HepG2 (cell line): ENCODE measurements around the gene TOM1L2. TPM values are rescaled to one million over a fixed set of nuclear protein-coding genes. Genes with fewer than 3 reads are reported as not detected.

Experiments
- ATAC-seq: fragments of 200-7000 bp; cut with Tn5 transposase; 3 replicates; pipeline ENCODE4 v1.9.1; 2020; ENCODE audit warnings: mild to moderate bottlenecking, moderate library complexity
- BruUV-seq: library from RNA; stranded (reverse); fragments of 400-500 nt; replicated peaks from 2 replicates; lab custom pipeline; 2021; lab: Mats Ljungman, UMichigan
- CTCF ChIA-PET: fragments of 300-600 bp; formaldehyde crosslinking; extraction: SDS; loops from one replicate; lab custom pipeline; 2021; ENCODE audit warnings: low total read pairs, inconsistent platforms, low intra/inter-chr PET ratio; lab: Yijun Ruan, JAX
- POLR2A ChIA-PET: fragments of 350-600 bp; sonication (Branson Sonifier 250); formaldehyde crosslinking; loops from one replicate; lab custom pipeline; 2020; ENCODE audit warnings: antibody characterized with exemption, inconsistent platforms; lab: Yijun Ruan, JAX
- DNase-seq: peaks from one replicate; pipeline ENCODE4 v3.0.0-alpha.2; 2015; ENCODE audit warnings: low spot score
- FAIRE-seq: peaks from 3 replicates; lab custom pipeline; 2011; peaks lifted over from hg19 to GRCh38; lab: Jason Lieb, UNC
- H2AFZ ChIP-seq: one replicate; pipeline ENCODE4 v1.6.1; 2011; ENCODE audit warnings: low read length, inconsistent platforms
- H3K27ac ChIP-seq: fragments of 300-600 bp; 3 replicates; pipeline ENCODE4 v1.8.0; 2011; ENCODE audit warnings: mixed run types, mild to moderate bottlenecking, mixed read lengths, low read length, inconsistent platforms; ENCODE audit not compliant: insufficient read depth; ENCODE audit errors: extremely low read length
- H3K27me3 ChIP-seq, 2 experiments: fragments of 200-600 bp in 1 of 2; 2 replicates in 1 of 2; 3 replicates in 1 of 2; pipeline versions ENCODE4 v1.6.0 to v1.8.0; 2011; ENCODE audit warnings: low read length in 2 of 2, mild to moderate bottlenecking in 2 of 2, moderate library complexity in 2 of 2, inconsistent platforms in 1 of 2; ENCODE audit not compliant: insufficient read depth in 2 of 2, control insufficient read depth in 1 of 2
- H3K36me3 ChIP-seq, 2 experiments: fragments of 200-600 bp in 1 of 2; replicated peaks in 1 of 2; 2 replicates in 1 of 2; 3 replicates in 1 of 2; pipeline versions ENCODE4 v1.5.1 to v1.8.0; 2011; ENCODE audit warnings: low read length in 2 of 2, inconsistent platforms in 1 of 2; ENCODE audit not compliant: insufficient read depth in 2 of 2, control insufficient read depth in 1 of 2
- H3K4me1 ChIP-seq: 2 replicates; pipeline ENCODE4 v1.5.1; 2012; ENCODE audit warnings: low read length, inconsistent platforms; ENCODE audit not compliant: insufficient read depth
- H3K4me2 ChIP-seq: 2 replicates; pipeline ENCODE4 v1.6.0; 2011; ENCODE audit warnings: low read depth, low read length, inconsistent platforms
- H3K4me3 ChIP-seq, 3 experiments: fragments of 200-600 bp in 1 of 3; sonication (generic), shearing (Covaris generic) in 1 of 3; replicated peaks in 1 of 3; 2 replicates each; pipeline ENCODE4 v1.5.1; 2011 to 2016; ENCODE audit warnings: low read length in 3 of 3, inconsistent platforms in 2 of 3, low read depth in 2 of 3, mild to moderate bottlenecking in 2 of 3, control low read depth in 1 of 3, mixed read lengths in 1 of 3; ENCODE audit not compliant: insufficient read depth in 1 of 3
- H3K79me2 ChIP-seq: one replicate; pipeline ENCODE4 v1.6.1; 2011; ENCODE audit warnings: low read length, inconsistent platforms; ENCODE audit not compliant: insufficient read depth
- H3K9ac ChIP-seq: 2 replicates; pipeline ENCODE4 v1.6.0; 2011; ENCODE audit warnings: mild to moderate bottlenecking, low read depth, low read length, inconsistent platforms; ENCODE audit not compliant: insufficient read depth
- H3K9me3 ChIP-seq: 2 replicates; pipeline ENCODE4 v1.5.1; 2012; ENCODE audit warnings: mild to moderate bottlenecking, low read length
- H4K20me1 ChIP-seq: 2 replicates; pipeline ENCODE4 v1.6.0; 2011; ENCODE audit warnings: inconsistent platforms, mild to moderate bottlenecking, low read length, moderate library complexity; ENCODE audit not compliant: insufficient read depth
- ATRX ChIP-seq: sonication (generic); formaldehyde crosslinking; IDR thresholded peaks from 2 replicates; pipeline ENCODE4 v1.4.0; 2020; ENCODE audit warnings: missing genetic modification reagents, borderline replicate concordance
- CSRNP1 ChIP-seq: sonication (generic); formaldehyde crosslinking; IDR thresholded peaks from 2 replicates; pipeline ENCODE4 v1.8.1; 2023; ENCODE audit warnings: mild to moderate bottlenecking, missing genetic modification reagents
- HDAC1 ChIP-seq: sonication (generic); formaldehyde crosslinking; IDR thresholded peaks from 2 replicates; pipeline ENCODE4 v1.5.1; 2020; ENCODE audit warnings: mild to moderate bottlenecking, missing genetic modification reagents
- POLR2A ChIP-seq, 2 experiments: IDR thresholded peaks; 2 replicates each; pipeline ENCODE4 v1.6.1; 2011; ENCODE audit warnings: low read depth in 2 of 2, low read length in 2 of 2, mild to moderate bottlenecking in 1 of 2, moderate library complexity in 1 of 2; ENCODE audit not compliant: insufficient read depth in 1 of 2
- RBFOX2 ChIP-seq: fragments of 200-400 bp; formaldehyde crosslinking; IDR thresholded peaks from 2 replicates; pipeline ENCODE4 v1.6.1; 2017; ENCODE audit warnings: low read depth, mild to moderate bottlenecking, low read length
- ZBTB38 ChIP-seq: sonication (generic); formaldehyde crosslinking; IDR thresholded peaks from 2 replicates; pipeline ENCODE4 v1.5.1; 2020; ENCODE audit warnings: mild to moderate bottlenecking, missing genetic modification reagents
- ZNF768 ChIP-seq: sonication (generic); formaldehyde crosslinking; IDR thresholded peaks from 2 replicates; pipeline ENCODE4 v1.4.0; 2020; ENCODE audit warnings: missing genetic modification reagents
- WGBS: methylation state at CpG from one replicate; pipeline ENCODE4 v1.1.6; 2017; ENCODE audit warnings: low lambda C conversion rate; 5-methylcytosine and 5-hydroxymethylcytosine counted together
- in situ Hi-C: cut with HindIII; loops from 2 replicates; pipeline ENCODE4 v1.10.0; 2017; ENCODE audit warnings: low pct_unique_long_range_greater_than_20kb; ENCODE audit not compliant: extremely low pct_ligation_motif_present
- intact Hi-C: fragments of 100-400 bp; cut with micrococcal nuclease; formaldehyde crosslinking; loops from one replicate; pipeline ENCODE4 v1.10.0; 2022; ENCODE audit not compliant: unreplicated experiment
- polyA plus RNA-seq, 8 experiments: library from polyadenylated mRNA; depleted of rRNA in 3 of 8; stranded (reverse) in 7 of 8; unstranded in 1 of 8; fragments of >200 nt; fragmentation: Illumina TruSeq in 4 of 8; extraction: Trizol in 4 of 8; gene quantifications; 2 replicates each; pipeline versions ENCODE4 v1.2.1 to v1.2.3, GENCODE V29; 2011 to 2016; ENCODE audit warnings: low read depth in 4 of 8, missing spikeins in 1 of 8, mixed read lengths in 1 of 8; ENCODE audit not compliant: insufficient read depth in 1 of 8
- total RNA-seq, 5 experiments: library from RNA; depleted of rRNA; stranded (reverse); fragments of >200 nt; fragmentation: Illumina TruSeq; extraction: Trizol; gene quantifications; 2 replicates each; pipeline ENCODE4 v1.2.3, GENCODE V29; 2016; ENCODE audit warnings: low read depth in 1 of 5
- TF ChIP-seq, protein P1 (sequence below): sonication (generic); formaldehyde crosslinking; IDR thresholded peaks from 2 replicates; pipeline ENCODE4 v1.8.0; 2022; ENCODE audit warnings: mild to moderate bottlenecking, missing genetic modification reagents, borderline replicate concordance
- TF ChIP-seq, protein P2 (sequence below): sonication (generic); formaldehyde crosslinking; IDR thresholded peaks from 2 replicates; pipeline ENCODE4 v1.5.1; 2020; ENCODE audit warnings: mild to moderate bottlenecking, missing genetic modification reagents, moderate library complexity

Gene TOM1L2
- total and polyA plus RNA-seq, 2 of the 13 experiments (the other 11 are each of a cell fraction or from before 2014, with no cell fraction given), result 4.7 to 7.4 TPM

- in situ Hi-C loops, result no loop called here
- FAIRE-seq, result no peak
- no TSS peak for BruUV-seq
- TF ChIP-seq HDAC1 (CRISPR knock-in tag), result 0 out of 2 replicates have a peak, but pooled peaks have one; percentile 35
- peak; percentile 27; the same call in 1 of the 2 replicates for TF ChIP-seq ZNF768
- TF ChIP-seq ATRX, result no peak
- 0 out of 2 replicates have a peak, but pooled peaks have one; percentile 34 for TF ChIP-seq RBFOX2
- TF ChIP-seq, protein P1, sequence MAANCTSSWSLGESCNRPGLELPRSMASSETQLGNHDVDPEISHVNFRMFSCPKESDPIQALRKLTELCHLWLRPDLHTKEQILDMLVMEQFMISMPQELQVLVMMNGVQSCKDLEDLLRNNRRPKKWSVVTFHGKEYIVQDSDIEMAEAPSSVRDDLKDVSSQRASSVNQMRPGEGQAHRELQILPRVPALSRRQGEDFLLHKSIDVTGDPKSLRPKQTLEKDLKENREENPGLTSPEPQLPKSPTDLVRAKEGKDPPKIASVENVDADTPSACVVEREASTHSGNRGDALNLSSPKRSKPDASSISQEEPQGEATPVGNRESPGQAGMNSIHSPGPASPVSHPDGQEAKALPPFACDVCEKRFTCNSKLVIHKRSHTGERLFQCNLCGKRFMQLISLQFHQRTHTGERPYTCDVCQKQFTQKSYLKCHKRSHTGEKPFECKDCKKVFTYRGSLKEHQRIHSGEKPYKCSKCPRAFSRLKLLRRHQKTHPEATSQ, result 0 out of 2 replicates have a peak, but pooled peaks have one; percentile 6
- 0 out of 4 replicates have a peak, but pooled peaks of 1 of the 2 experiments have one; percentile 6 for TF ChIP-seq POLR2A (IDR thresholded peaks at IDR 0.05; ENCODE audit: insufficient read depth in 1 of 2, low read depth in 2 of 2, low read length in 2 of 2)
- TF ChIP-seq ZBTB38, result peak; percentile 3; the same call in 1 of the 2 replicates
- TF ChIP-seq, protein P2, sequence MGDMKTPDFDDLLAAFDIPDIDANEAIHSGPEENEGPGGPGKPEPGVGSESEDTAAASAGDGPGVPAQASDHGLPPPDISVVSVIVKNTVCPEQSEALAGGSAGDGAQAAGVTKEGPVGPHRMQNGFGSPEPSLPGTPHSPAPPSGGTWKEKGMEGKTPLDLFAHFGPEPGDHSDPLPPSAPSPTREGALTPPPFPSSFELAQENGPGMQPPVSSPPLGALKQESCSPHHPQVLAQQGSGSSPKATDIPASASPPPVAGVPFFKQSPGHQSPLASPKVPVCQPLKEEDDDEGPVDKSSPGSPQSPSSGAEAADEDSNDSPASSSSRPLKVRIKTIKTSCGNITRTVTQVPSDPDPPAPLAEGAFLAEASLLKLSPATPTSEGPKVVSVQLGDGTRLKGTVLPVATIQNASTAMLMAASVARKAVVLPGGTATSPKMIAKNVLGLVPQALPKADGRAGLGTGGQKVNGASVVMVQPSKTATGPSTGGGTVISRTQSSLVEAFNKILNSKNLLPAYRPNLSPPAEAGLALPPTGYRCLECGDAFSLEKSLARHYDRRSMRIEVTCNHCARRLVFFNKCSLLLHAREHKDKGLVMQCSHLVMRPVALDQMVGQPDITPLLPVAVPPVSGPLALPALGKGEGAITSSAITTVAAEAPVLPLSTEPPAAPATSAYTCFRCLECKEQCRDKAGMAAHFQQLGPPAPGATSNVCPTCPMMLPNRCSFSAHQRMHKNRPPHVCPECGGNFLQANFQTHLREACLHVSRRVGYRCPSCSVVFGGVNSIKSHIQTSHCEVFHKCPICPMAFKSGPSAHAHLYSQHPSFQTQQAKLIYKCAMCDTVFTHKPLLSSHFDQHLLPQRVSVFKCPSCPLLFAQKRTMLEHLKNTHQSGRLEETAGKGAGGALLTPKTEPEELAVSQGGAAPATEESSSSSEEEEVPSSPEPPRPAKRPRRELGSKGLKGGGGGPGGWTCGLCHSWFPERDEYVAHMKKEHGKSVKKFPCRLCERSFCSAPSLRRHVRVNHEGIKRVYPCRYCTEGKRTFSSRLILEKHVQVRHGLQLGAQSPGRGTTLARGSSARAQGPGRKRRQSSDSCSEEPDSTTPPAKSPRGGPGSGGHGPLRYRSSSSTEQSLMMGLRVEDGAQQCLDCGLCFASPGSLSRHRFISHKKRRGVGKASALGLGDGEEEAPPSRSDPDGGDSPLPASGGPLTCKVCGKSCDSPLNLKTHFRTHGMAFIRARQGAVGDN, result peak; percentile 61; the same call in 1 of the 2 replicates
- TF ChIP-seq CSRNP1, result peak; percentile 29; the same call in 1 of the 2 replicates
Observed at GRCh38 chr17:17831208-17832031, 140.8 kb downstream of the TOM1L2 start.

More at GRCh38 chr17:17831208-17832031, 140.8 kb downstream of the TOM1L2 start:
- Histone ChIP-seq H3K36me3 (peaks cover 14 to 40% of the 10 kb centered on the region in 2 experiments), H3K4me2 (peak overlapping the region; percentile 48), H3K27me3 (no peaks in the 10 kb centered on the region), H3K9ac (peak overlapping the region; percentile 43), H3K27ac (peak overlapping the region; percentile 75), H4K20me1 (peaks cover 60% of the 10 kb centered on the region; the same call in 1 of the 2 replicates), H3K79me2 (peaks cover 92% of the 10 kb centered on the region), H3K9me3 (no peaks in the 10 kb centered on the region), H2AFZ (no peak overlapping the region), H3K4me1 (peaks cover 93% of the 10 kb centered on the region), H3K4me3 (peak overlapping the region in 1 of 3 experiments; percentile 37; a peak in 1 of 6 replicates)
- intact Hi-C loops, result no loop called here
- DNase-seq, result no peak
- ATAC-seq, result no peak
- WGBS, result 84% methylated on average over 8 of the region's 12 CpGs
- POLR2A ChIA-PET, result interaction anchor here (1.0 to 1.9 kb wide), 6 partner anchors 8 to 20 kb away, joined by 3 to 12 read pairs (median 6); no protein-coding TSS in a partner anchor
- CTCF ChIA-PET, result no interaction called here
